ENCODE data around the gene MAST1.

Gene MAST1

GRCh38 chr19:12866416-12867119, 28.3 kb downstream of the MAST1 start:
- peaks cover 11 to 17% of the 10 kb centered on the region in 2 donors for H3K4me1 Mint-ChIP-seq
- peaks cover 0 to 2% of the 10 kb centered on the region in 2 donors for H3K36me3 Mint-ChIP-seq
- peaks cover 6 to 7% of the 10 kb centered on the region in 2 donors for H3K27me3 Mint-ChIP-seq
- H3K4me3 Mint-ChIP-seq, result peak overlapping the region; percentile 83 to 87
- DNase-seq (no peak), ATAC-seq (replicated peaks) (no peak)
- H3K9me3 Mint-ChIP-seq, result no peaks in the 10 kb centered on the region
- peak overlapping the region; percentile 48 for H3K27ac Mint-ChIP-seq

DNA sequence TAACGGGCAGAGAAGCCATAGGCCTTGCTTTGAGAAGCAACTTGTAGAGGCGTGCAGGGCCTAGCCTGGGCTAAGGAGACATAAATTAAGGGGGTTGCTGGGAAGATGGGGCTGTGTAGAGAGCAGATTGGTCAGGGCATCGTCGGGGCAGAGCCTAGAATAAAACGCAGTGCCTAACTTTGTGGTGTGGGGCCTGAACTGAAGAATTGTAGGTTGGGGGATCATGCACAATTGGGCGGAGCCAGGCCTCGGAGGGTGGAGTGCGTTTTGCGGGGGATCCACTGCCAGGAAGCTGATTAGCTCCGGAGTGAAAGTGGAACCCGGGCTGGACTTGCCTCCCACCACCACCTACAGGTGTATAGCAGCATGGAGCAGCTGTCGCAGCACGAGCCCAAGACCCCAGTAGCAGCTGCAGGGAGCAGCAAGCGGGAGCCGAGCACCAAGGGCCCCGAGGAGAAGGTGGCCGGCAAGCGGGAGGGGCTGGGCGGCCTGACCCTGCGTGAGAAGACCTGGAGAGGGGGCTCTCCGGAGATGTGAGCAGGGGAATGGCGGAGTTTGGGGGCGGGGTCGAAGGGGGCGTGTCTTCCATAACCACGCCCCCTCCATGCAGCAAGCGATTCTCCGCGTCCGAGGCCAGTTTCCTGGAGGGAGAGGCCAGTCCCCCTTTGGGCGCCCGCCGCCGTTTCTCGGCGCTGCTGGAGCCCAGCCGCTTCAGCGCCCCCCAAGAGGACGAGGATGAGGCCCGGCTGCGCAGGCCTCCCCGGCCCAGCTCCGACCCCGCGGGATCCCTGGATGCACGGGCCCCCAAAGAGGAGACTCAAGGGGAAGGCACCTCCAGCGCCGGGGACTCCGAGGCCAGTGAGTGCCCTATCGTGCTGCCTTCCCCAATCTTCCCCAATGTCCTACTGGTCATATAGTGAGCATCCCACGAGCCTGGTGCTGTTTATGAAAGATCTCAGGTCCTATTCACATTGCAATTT, 29.1 kb downstream of the MAST1 start:
- Mint-ChIP-seq H3K9me3 (peaks cover 4 to 5% of the 10 kb centered on the region in 2 donors), H3K4me1 (peaks cover 11 to 21% of the 10 kb centered on the region in 2 donors), H3K27me3 (peaks cover 6% of the 10 kb centered on the region in 2 donors), H3K4me3 (peak overlapping the region; percentile 83 to 87), H3K36me3 (peaks cover 5 to 7% of the 10 kb centered on the region in 2 donors), H3K27ac (peak overlapping the region; percentile 84)
- ATAC-seq (replicated peaks), result peak; percentile 85 to 86
- DNase-seq, result peak; percentile 65

DNA sequence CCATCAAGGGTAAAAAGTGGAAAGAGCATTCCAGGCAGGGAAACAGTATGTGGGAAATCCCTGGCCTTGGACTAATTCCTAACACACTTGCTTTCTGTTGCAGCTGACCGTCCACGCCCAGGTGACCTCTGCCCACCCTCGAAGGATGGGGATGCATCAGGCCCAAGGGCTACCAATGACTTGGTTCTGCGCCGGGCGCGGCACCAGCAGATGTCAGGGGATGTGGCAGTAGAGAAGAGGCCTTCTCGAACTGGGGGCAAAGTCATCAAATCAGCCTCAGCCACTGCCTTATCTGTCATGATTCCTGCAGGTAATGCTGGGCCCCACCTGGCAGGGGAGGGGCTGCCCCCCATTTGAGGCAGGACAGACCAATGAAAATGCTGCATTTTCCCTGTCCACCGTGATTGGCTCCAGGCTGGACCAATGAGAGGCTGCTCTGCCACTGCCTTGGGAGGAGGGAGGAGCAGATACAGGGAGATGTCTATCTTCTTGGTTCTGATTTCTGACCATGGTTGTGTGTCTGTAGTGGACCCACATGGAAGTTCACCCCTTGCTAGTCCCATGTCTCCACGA, 30.3 kb downstream of the MAST1 start:
- H3K9me3 Mint-ChIP-seq, result peaks cover 7 to 9% of the 10 kb centered on the region in 2 donors
- ATAC-seq (replicated peaks) (no peak), DNase-seq (no peak)
- H3K27ac Mint-ChIP-seq, result no peak overlapping the region
- H3K4me1 Mint-ChIP-seq, result peaks cover 11 to 22% of the 10 kb centered on the region in 2 donors
- H3K4me3 Mint-ChIP-seq, result no peak overlapping the region
- peaks cover 12 to 16% of the 10 kb centered on the region in 2 donors for H3K36me3 Mint-ChIP-seq
- H3K27me3 Mint-ChIP-seq, result peaks cover 6% of the 10 kb centered on the region in 2 donors

DNA sequence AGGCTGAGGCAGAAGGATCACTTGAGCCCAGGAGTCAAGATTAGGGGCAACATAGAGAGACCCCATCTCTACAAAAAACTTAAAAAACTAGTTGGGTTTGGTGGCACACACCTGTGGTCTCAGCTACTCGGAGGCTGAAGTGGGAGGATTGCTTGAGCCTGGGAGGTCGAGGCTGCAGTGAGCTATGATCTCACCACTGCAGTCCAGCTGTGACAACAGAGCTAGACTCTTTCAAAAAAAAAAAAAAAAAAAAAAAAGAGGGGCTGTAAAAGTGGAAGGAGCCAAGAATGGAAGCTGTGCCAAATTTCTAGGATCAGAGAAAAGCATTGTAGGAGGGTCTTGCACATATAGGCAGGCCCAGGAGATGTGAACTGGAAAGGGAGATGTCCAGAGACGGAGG, 33.4 kb downstream of the MAST1 start:
- ATAC-seq (replicated peaks), result no peak
- peaks cover 8 to 9% of the 10 kb centered on the region in 2 donors for H3K9me3 Mint-ChIP-seq
- H3K27me3 Mint-ChIP-seq, result peaks cover 0 to under 1% of the 10 kb centered on the region in 2 donors
- H3K4me1 Mint-ChIP-seq, result peaks cover 6 to 18% of the 10 kb centered on the region in 2 donors
- no peak overlapping the region for H3K4me3 Mint-ChIP-seq
- DNase-seq, result no peak
- H3K36me3 Mint-ChIP-seq, result peaks cover 20 to 26% of the 10 kb centered on the region in 2 donors
- no peak overlapping the region for H3K27ac Mint-ChIP-seq

GRCh38 chr19:12872255-12872654, 33.9 kb downstream of the MAST1 start:
- H3K27me3 Mint-ChIP-seq, result no peaks in the 10 kb centered on the region
- H3K9me3 Mint-ChIP-seq, result peaks cover 8 to 9% of the 10 kb centered on the region in 2 donors
- no peak overlapping the region for H3K4me3 Mint-ChIP-seq
- ATAC-seq (replicated peaks) (no peak), DNase-seq (no peak)
- H3K36me3 Mint-ChIP-seq, result peaks cover 20 to 26% of the 10 kb centered on the region in 2 donors
- peaks cover 2 to 13% of the 10 kb centered on the region in 2 donors for H3K4me1 Mint-ChIP-seq
- H3K27ac Mint-ChIP-seq, result no peak overlapping the region

GRCh38 chr19:12872941-12873890, 34.9 kb downstream of the MAST1 start:
- no peaks in the 10 kb centered on the region for H3K27me3 Mint-ChIP-seq
- H3K4me1 Mint-ChIP-seq, result peaks cover 2 to 10% of the 10 kb centered on the region in 2 donors
- H3K36me3 Mint-ChIP-seq, result peaks cover 22 to 27% of the 10 kb centered on the region in 2 donors
- no peak for DNase-seq
- peak; percentile 76 to 78 for ATAC-seq (replicated peaks)
- H3K4me3 Mint-ChIP-seq, result peak overlapping the region; percentile 25 to 46
- peaks cover 8 to 9% of the 10 kb centered on the region in 2 donors for H3K9me3 Mint-ChIP-seq
- no peak overlapping the region for H3K27ac Mint-ChIP-seq

DNA sequence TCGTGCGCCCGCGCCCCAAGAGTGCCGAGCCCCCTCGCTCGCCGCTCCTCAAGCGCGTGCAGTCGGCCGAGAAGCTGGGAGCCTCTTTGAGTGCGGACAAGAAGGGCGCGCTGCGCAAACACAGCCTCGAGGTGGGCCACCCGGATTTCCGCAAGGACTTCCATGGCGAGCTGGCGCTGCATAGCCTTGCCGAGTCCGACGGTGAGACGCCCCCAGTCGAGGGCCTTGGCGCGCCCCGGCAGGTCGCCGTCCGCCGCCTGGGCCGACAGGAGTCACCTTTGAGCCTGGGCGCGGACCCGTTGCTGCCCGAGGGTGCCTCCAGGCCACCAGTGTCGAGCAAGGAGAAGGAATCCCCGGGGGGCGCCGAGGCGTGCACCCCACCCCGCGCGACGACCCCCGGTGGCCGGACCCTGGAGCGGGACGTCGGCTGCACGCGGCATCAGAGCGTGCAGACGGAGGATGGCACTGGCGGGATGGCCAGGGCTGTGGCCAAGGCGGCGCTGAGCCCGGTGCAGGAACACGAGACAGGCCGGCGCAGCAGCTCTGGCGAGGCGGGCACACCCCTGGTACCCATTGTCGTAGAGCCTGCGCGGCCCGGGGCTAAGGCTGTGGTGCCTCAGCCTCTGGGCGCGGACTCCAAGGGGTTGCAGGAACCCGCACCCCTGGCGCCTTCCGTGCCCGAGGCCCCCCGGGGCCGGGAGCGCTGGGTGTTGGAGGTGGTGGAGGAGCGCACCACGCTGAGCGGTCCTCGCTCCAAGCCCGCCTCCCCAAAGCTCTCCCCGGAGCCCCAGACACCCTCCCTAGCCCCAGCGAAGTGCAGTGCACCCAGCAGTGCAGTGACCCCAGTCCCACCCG, 35.8 kb downstream of the MAST1 start:
- peaks cover 24 to 35% of the 10 kb centered on the region in 2 donors for H3K36me3 Mint-ChIP-seq
- no peak for DNase-seq
- no peaks in the 10 kb centered on the region for H3K27me3 Mint-ChIP-seq
- peak overlapping the region in 1 of 2 donors; percentile 8 for H3K4me3 Mint-ChIP-seq
- peaks cover 8 to 9% of the 10 kb centered on the region in 2 donors for H3K9me3 Mint-ChIP-seq
- no peak for ATAC-seq (replicated peaks)
- H3K27ac Mint-ChIP-seq, result no peak overlapping the region
- H3K4me1 Mint-ChIP-seq, result peaks cover 0 to 8% of the 10 kb centered on the region in 2 donors

- Mint-ChIP-seq H3K9me3 (peaks cover 8 to 9% of the 10 kb centered on the region in 2 donors), H3K27me3 (no peaks in the 10 kb centered on the region), H3K36me3 (peaks cover 22 to 35% of the 10 kb centered on the region in 2 donors), H3K27ac (no peak overlapping the region), H3K4me1 (peaks cover 1 to 10% of the 10 kb centered on the region in 2 donors), H3K4me3 (no peak overlapping the region)
- ATAC-seq (replicated peaks) (no peak), DNase-seq (no peak)
These were observed 36.8 kb downstream of the MAST1 start for GRCh38 chr19:12875086-12875485.

DNA sequence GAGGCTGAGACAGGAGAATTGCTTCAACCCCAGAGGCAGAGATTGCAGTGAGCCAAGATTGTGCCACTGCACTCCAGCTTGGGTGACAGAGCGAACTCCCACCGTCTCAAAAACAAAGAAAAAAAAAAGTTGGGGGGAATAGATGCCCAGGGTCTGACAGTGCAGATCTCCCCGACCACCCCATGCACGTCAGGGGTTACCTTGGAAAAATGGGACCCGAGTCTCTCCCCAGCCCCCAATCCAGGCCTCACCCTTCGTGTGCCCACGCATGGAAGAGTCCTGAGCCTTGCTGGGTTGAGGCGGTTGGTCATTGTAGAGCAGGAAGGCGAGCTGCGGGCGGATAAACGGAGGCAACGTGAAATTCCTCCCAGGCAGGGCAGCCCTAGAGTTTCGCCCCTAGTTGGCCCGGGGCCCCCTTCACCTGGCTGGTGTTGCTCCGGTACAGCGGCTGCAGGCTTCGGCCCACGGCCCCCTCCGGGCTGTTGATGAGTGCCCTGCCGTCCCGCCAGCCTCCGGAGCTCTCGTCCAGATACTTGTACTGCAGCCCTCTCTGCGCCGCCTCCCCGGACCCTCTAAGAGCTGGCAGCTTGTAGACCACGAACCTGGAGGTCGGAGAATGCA, 42.3 kb downstream of the MAST1 start:
- no peaks in the 10 kb centered on the region for H3K9me3 Mint-ChIP-seq
- peaks cover 23 to 40% of the 10 kb centered on the region in 2 donors for H3K4me1 Mint-ChIP-seq
- H3K27me3 Mint-ChIP-seq, result no peaks in the 10 kb centered on the region
- peak overlapping the region; percentile 93 for H3K27ac Mint-ChIP-seq
- H3K36me3 Mint-ChIP-seq, result peaks cover 4 to 12% of the 10 kb centered on the region in 2 donors
- H3K4me3 Mint-ChIP-seq, result peak overlapping the region; percentile 84 to 87
- DNase-seq (peak; percentile 26), ATAC-seq (replicated peaks) (peak; percentile 21 to 26)

DNA sequence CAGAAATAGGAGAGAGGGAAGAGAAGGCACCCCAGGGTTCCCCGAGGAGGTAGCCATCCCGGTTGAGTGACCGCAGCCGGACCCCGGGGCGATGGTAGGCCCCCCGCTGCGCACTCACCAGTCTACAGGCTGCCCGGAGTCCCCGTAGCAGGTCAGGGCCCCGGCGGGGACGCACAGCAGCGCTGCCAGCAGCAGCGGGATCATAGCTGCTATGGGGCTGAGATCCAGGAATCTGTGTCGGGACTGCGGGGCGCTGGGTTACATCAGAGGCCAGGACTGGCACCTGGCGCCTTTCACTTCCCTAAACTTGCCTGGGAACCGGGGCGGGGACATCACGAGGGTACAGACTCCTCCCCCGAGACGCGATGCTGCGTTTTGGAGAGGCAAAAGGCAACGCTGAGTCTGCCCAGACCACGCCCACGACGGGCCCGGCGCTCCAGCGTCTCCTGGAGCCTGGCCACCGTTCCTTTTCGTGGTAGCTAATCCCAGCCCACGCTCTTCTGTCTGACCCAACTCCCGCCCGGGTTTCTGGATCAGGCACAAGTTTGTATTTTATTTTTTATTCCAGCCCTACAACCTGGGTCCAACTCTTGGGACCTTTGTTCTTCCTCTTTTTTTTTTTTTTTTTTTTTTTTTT, 43.0 kb downstream of the MAST1 start, which contains the start of gene DNASE2:
Gene DNASE2, minus strand, starts transcription at position 278 of the 637 bp plus-strand sequence. Its CDS starts 74 bp downstream, at position 204.
- H3K27me3 Mint-ChIP-seq, result no peaks in the 10 kb centered on the region
- ATAC-seq (replicated peaks), result peak; percentile 84 to 85
- H3K4me1 Mint-ChIP-seq, result peaks cover 24 to 40% of the 10 kb centered on the region in 2 donors

DNA sequence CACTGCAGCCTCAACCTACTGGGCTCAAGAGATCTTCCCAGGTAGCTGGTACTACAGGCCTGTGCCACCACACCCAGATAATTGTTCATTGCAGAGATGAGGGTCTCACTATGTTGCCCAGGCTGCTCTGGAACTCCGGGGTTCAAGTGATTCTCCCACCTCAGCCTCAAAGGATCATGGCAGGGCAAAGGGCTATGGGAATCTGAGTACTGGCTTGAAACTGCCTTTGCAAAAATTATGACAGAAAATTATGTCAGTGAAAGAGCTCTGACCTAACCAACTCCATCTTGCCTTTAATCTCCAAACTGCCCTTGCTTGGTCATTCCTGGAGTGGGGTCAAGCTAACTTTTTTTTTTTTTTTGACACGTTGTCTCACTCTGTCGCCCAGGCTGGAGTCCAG, 44.3 kb downstream of the MAST1 start:
- H3K4me1 Mint-ChIP-seq, result peaks cover 28 to 40% of the 10 kb centered on the region in 2 donors
- no peak for ATAC-seq (replicated peaks)
- peak overlapping the region; percentile 62 for H3K27ac Mint-ChIP-seq
- H3K36me3 Mint-ChIP-seq, result peaks cover 4 to 12% of the 10 kb centered on the region in 2 donors
- no peak for DNase-seq
- no peaks in the 10 kb centered on the region for H3K9me3 Mint-ChIP-seq
- H3K4me3 Mint-ChIP-seq, result peak overlapping the region; percentile 84 to 87
- H3K27me3 Mint-ChIP-seq, result no peaks in the 10 kb centered on the region

More for the DNA sequence above, 43.0 kb downstream of the MAST1 start, which contains the start of gene DNASE2:
- Mint-ChIP-seq H3K36me3 (peaks cover 4 to 12% of the 10 kb centered on the region in 2 donors), H3K27ac (peak within 1 kb of the TSS; percentile 93), H3K9me3 (no peaks in the 10 kb centered on the region), H3K4me3 (peak within 1 kb of the TSS; percentile 84 to 87)
- peak; percentile 91 for DNase-seq
